Vagina (tissue), 2 donors: Measurements from ENCODE around the gene RANBP17. TPM values are rescaled to one million over a fixed set of nuclear protein-coding genes. Genes with fewer than 3 reads are reported as not detected.

Experiments used
- DNase-seq, 2 donors: peaks; one replicate each; pipeline ENCODE4 v3.0.0-alpha.2; 2017; ENCODE audit errors: extremely low spot score in 2 of 2
- H3K27ac ChIP-seq: fragments of 200-600 bp; sonication (generic); one replicate; pipeline ENCODE4 v1.5.1; 2019
- H3K27me3 ChIP-seq: fragments of 200-600 bp; sonication (generic); one replicate; pipeline ENCODE4 v1.5.1; 2019
- H3K36me3 ChIP-seq, 2 donors: fragments of 200-600 bp; sonication (generic); one replicate each; pipeline ENCODE4 v1.5.1; 2017 to 2019
- H3K4me1 ChIP-seq: fragments of 200-600 bp; sonication (generic); one replicate; pipeline ENCODE4 v1.5.1; 2019
- H3K4me3 ChIP-seq, 2 donors: fragments of 200-600 bp; sonication (generic); 1 replicate in 1 of 2; 2 replicates in 1 of 2; pipeline ENCODE4 v1.5.1; 2016 to 2019
- H3K9me3 ChIP-seq: fragments of 200-600 bp; sonication (generic); one replicate; pipeline ENCODE4 v1.5.1; 2019
- POLR2A ChIP-seq, 2 donors: fragments of 450-650 bp; IDR thresholded peaks; one replicate each; pipeline ENCODE4 v1.6.1; 2017; ENCODE audit warnings: antibody characterized with exemption in 2 of 2, mild to moderate bottlenecking in 2 of 2, moderate library complexity in 2 of 2
- POLR2AphosphoS5 ChIP-seq, 2 donors: sonication (generic); formaldehyde crosslinking; IDR thresholded peaks; one replicate each; pipeline ENCODE4 v1.9.0; 2017; ENCODE audit warnings: antibody characterized with exemption in 2 of 2, mild to moderate bottlenecking in 2 of 2, low read depth in 1 of 2; ENCODE audit not compliant: insufficient read depth in 1 of 2
- intact Hi-C: fragments of 100-400 bp; cut with DNase I; formaldehyde crosslinking; loops from one replicate; pipeline ENCODE4 v1.15.1; 2023
- total RNA-seq: library from RNA; depleted of rRNA; stranded (reverse); fragments of >200 nt; gene quantifications from one replicate; pipeline ENCODE4 v1.2.3, GENCODE V29; 2016
- TF ChIP-seq, protein P1 (sequence below), 3 experiments: fragments of 450-650 bp in 2 of 3; fragments of 200-600 bp in 1 of 3; sonication (generic) in 1 of 3; IDR thresholded peaks; one replicate each; pipeline ENCODE4 v1.5.1; 2017 to 2019; ENCODE audit warnings: antibody characterized with exemption in 3 of 3, mild to moderate bottlenecking in 2 of 3, moderate library complexity in 2 of 3

The RANBP17 gene
- total RNA-seq, 1 donor from 2014 or later, result 5.4 TPM

DNA sequence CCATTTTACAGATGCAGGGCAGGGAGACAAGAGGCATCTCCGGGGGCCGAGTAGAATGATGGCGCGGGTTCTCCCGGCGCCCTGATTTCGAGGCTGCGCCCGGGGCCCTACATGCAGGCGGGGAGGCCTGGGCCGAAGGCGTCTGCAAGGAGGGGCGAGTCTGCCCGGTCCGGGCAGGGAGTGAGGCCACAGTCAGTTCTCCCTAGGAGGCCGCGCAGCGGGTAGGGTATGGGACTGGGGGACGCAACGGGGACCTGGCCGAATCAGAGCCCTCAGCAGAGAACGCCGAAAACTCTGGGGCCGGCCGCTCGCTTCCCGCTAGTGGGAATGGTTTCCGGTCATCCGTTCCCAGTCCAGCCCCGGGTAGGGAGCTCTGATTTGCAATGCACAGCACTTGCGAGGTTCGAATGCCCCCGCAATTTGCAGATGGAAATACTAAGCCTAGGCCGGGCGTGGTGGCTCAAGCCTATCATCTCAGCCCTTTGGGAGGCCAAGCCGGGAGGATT is 453.6 kb downstream of the RANBP17 start:
- Histone ChIP-seq H3K4me1 (peaks cover 49% of the 10 kb centered on the region), H3K9me3 (no peaks in the 10 kb centered on the region), H3K36me3 (no peaks in the 10 kb centered on the region), H3K4me3 (peak overlapping the region in 1 of 2 donors; percentile 14), H3K27ac (no peak overlapping the region), H3K27me3 (peaks cover 27% of the 10 kb centered on the region)
- DNase-seq, result no peak
- intact Hi-C loops, result no loop called here
- no peak for TF ChIP-seq POLR2A (IDR thresholded peaks at IDR 0.05)
- no peak for TF ChIP-seq POLR2AphosphoS5 (IDR thresholded peaks at IDR 0.05; ENCODE audit: insufficient read depth in 1 of 2, low read depth in 1 of 2)
- TF ChIP-seq, protein P1, sequence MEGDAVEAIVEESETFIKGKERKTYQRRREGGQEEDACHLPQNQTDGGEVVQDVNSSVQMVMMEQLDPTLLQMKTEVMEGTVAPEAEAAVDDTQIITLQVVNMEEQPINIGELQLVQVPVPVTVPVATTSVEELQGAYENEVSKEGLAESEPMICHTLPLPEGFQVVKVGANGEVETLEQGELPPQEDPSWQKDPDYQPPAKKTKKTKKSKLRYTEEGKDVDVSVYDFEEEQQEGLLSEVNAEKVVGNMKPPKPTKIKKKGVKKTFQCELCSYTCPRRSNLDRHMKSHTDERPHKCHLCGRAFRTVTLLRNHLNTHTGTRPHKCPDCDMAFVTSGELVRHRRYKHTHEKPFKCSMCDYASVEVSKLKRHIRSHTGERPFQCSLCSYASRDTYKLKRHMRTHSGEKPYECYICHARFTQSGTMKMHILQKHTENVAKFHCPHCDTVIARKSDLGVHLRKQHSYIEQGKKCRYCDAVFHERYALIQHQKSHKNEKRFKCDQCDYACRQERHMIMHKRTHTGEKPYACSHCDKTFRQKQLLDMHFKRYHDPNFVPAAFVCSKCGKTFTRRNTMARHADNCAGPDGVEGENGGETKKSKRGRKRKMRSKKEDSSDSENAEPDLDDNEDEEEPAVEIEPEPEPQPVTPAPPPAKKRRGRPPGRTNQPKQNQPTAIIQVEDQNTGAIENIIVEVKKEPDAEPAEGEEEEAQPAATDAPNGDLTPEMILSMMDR (IDR thresholded peaks at IDR 0.05), result no peak

DNA sequence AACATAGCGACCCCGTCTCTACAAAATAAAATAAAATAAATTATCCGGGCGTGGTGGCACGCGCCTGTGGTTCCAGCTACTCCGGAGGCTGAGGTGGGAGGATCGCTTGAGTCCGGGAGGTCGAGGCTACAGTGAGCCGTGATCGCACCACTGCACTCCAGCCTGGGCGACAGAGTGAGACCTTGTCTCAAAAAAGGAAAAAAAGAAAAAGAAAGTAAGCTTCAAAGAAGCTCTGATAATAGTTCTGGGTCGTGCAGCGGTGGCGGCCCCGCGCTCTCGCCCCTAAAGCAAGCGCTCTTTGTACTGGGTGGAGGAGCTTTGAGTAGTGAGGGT is 454.1 kb downstream of the RANBP17 start:
- no peaks in the 10 kb centered on the region for H3K36me3 ChIP-seq
- no peaks in the 10 kb centered on the region for H3K9me3 ChIP-seq
- intact Hi-C loops, result no loop called here
- no peak overlapping the region for H3K27ac ChIP-seq
- peaks cover 45% of the 10 kb centered on the region for H3K4me1 ChIP-seq
- no peak for DNase-seq
- TF ChIP-seq POLR2A (IDR thresholded peaks at IDR 0.05) (no peak), POLR2AphosphoS5 (IDR thresholded peaks at IDR 0.05; ENCODE audit: insufficient read depth in 1 of 2, low read depth in 1 of 2) (no peak)
- TF ChIP-seq, protein P1 (IDR thresholded peaks at IDR 0.05), result no peak
- peak overlapping the region in 1 of 2 donors; percentile 14 for H3K4me3 ChIP-seq
- H3K27me3 ChIP-seq, result peaks cover 27% of the 10 kb centered on the region

DNA sequence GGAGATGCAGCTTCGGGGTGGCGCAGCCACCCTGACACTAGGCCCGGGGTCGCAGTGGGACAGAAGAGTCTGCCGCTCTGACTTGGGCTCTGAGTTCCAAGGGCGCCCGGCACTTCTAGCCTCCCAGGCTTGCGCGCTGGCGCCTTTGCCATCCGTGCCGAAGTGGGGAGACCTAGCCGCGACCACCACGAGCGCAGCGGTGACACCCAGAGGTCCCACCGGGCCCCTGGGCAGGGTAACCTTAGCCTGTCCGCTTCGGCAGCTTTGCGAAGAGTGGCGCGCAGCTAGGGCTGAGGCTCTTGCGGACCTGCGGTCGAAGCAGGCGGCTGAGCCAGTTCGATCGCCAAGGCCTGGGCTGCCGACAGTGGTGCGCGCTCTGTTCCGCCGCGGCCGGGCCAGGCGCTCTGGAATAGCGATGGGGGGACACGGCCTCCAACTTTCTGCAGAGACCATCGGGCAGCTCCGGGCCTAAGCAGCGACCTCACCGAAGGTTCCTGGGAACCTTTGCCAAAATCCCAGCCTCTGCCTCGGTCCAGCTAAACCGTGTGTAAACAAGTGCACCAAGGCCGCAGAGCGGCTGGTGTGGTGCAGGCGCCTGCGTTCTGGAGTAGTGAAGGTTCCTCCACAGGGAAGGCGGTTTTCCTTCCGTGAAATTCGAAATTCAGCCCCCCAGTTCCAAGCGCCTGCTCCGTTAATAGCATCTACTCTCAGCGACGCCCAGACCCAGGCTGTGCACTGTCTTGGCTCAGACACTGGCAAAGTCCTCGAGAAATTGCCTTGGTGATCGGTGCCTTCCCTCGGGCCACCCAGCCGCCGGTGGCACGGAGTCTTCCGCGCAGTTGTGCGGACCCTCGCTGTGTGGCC is 454.7 kb downstream of the RANBP17 start:
- no peak for TF ChIP-seq POLR2A (IDR thresholded peaks at IDR 0.05)
- TF ChIP-seq, protein P1 (IDR thresholded peaks at IDR 0.05), result no peak
- no peak for TF ChIP-seq POLR2AphosphoS5 (IDR thresholded peaks at IDR 0.05; ENCODE audit: insufficient read depth in 1 of 2, low read depth in 1 of 2)
- peaks cover 27% of the 10 kb centered on the region for H3K27me3 ChIP-seq
- H3K9me3 ChIP-seq, result no peaks in the 10 kb centered on the region
- DNase-seq, result no peak
- intact Hi-C loops, result no loop called here
- H3K27ac ChIP-seq, result no peak overlapping the region
- no peaks in the 10 kb centered on the region for H3K36me3 ChIP-seq
- H3K4me3 ChIP-seq, result peak overlapping the region in 1 of 2 donors; percentile 14
- H3K4me1 ChIP-seq, result peaks cover 41% of the 10 kb centered on the region

DNA sequence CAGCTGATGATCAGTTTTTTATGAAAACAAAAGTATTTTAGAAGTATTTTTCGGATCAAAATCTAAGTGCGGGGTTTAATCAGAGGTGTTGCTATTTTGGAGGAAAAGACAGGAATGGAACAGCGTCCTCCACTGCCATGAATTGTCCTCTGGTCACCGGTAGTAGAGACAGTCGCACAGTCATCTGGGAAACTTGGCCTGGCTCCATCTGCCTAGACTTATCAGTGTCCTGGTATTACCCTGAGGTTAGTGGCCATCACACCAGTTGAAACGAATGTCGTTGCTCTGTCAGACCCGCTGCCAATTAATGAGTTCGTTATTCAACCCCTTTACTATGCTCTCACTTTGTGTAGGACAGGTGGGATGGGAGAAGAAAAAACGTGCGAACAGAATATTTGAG is 455.4 kb downstream of the RANBP17 start:
- no peak overlapping the region for H3K4me3 ChIP-seq
- H3K4me1 ChIP-seq, result peaks cover 33% of the 10 kb centered on the region
- no peak overlapping the region for H3K27ac ChIP-seq
- no peaks in the 10 kb centered on the region for H3K36me3 ChIP-seq
- H3K9me3 ChIP-seq, result no peaks in the 10 kb centered on the region
- intact Hi-C loops, result no loop called here
- no peak for DNase-seq
- TF ChIP-seq POLR2A (IDR thresholded peaks at IDR 0.05), result no peak
- TF ChIP-seq, protein P1 (IDR thresholded peaks at IDR 0.05), result no peak
- TF ChIP-seq POLR2AphosphoS5 (IDR thresholded peaks at IDR 0.05; ENCODE audit: insufficient read depth in 1 of 2, low read depth in 1 of 2), result no peak
- peaks cover 27% of the 10 kb centered on the region for H3K27me3 ChIP-seq

DNA sequence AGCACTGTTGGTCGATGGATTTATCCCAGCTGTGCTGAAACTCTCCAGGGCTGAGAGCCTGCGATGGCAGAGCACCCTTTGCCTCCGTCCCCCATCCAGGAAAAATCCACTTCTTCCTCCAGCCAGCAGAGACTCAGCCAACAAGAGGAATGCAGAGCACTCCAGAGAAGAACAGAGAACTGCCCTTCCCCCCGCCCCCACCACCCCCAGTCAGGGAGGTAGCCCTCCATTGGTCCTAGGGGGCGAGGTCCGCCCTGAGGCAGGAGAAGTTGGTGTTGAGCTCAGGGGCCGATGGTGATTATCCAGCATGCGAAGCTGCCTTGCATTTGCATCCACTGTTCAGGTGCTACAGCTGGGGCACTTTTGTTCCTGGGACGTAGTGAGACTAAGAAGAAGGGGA is 456.2 kb downstream of the RANBP17 start:
- Histone ChIP-seq H3K27ac (no peak overlapping the region), H3K9me3 (no peaks in the 10 kb centered on the region), H3K4me3 (no peak overlapping the region), H3K4me1 (peaks cover 27% of the 10 kb centered on the region), H3K36me3 (no peaks in the 10 kb centered on the region), H3K27me3 (peaks cover 27% of the 10 kb centered on the region)
- TF ChIP-seq, protein P1 (IDR thresholded peaks at IDR 0.05), result no peak
- no peak for TF ChIP-seq POLR2AphosphoS5 (IDR thresholded peaks at IDR 0.05; ENCODE audit: insufficient read depth in 1 of 2, low read depth in 1 of 2)
- no peak for TF ChIP-seq POLR2A (IDR thresholded peaks at IDR 0.05)
- intact Hi-C loops, result no loop called here
- no peak for DNase-seq
